IMR-90 (cell line): ENCODE results near the gene PAX2. TPM values are rescaled to one million over a fixed set of nuclear protein-coding genes. Genes with fewer than 3 reads are reported as not detected.

ENCODE experiments used
- ATAC-seq: fragments of 200-7000 bp; cut with Tn5 transposase; 2 replicates; pipeline ENCODE4 v1.9.1; 2020; ENCODE audit warnings: low read depth, mild to moderate bottlenecking, moderate library complexity
- BruUV-seq: library from RNA; stranded (reverse); fragments of 400-500 nt; replicated peaks from 2 replicates; lab custom pipeline; 2021; lab: Mats Ljungman, UMichigan
- CTCF ChIA-PET: fragments of 300-600 bp; formaldehyde crosslinking; extraction: SDS; loops from one replicate; lab custom pipeline; 2021; ENCODE audit warnings: antibody characterized with exemption; lab: Yijun Ruan, JAX
- POLR2A ChIA-PET: fragments of 300-600 bp; sonication (Branson Sonifier 250); formaldehyde crosslinking; loops from one replicate; lab custom pipeline; 2022; ENCODE audit warnings: antibody characterized with exemption; ENCODE audit not compliant: unreplicated experiment; lab: Charles Lee
- DNase-seq: peaks from one replicate; pipeline ENCODE4 v3.0.0; 2013
- H2AFZ ChIP-seq: replicated peaks from 2 replicates; pipeline ENCODE3; 2013; ENCODE audit warnings: low read length, mild to moderate bottlenecking; ENCODE audit not compliant: poor library complexity
- H2AK5ac ChIP-seq: 2 replicates; pipeline ENCODE4 v1.6.1; 2013; ENCODE audit warnings: low read depth, low read length, inconsistent platforms
- H2AK9ac ChIP-seq: replicated peaks from 2 replicates; pipeline ENCODE3; 2013; ENCODE audit warnings: mild to moderate bottlenecking, low read depth, low read length, moderate library complexity; ENCODE audit not compliant: poor library complexity
- H2BK120ac ChIP-seq: 2 replicates; pipeline ENCODE4 v1.6.1; 2013; ENCODE audit warnings: low read depth, low read length, inconsistent platforms
- H2BK15ac ChIP-seq: 3 replicates; pipeline ENCODE4 v1.6.1; 2013; ENCODE audit warnings: low read depth, low read length, inconsistent platforms
- H2BK20ac ChIP-seq: 2 replicates; pipeline ENCODE4 v1.6.1; 2013; ENCODE audit warnings: low read depth, mild to moderate bottlenecking, inconsistent platforms, low read length, moderate library complexity
- H2BK5ac ChIP-seq: 2 replicates; pipeline ENCODE4 v1.6.1; 2013; ENCODE audit warnings: mild to moderate bottlenecking, low read depth, low read length, inconsistent platforms; ENCODE audit not compliant: poor library complexity, severe bottlenecking
- H3K14ac ChIP-seq: replicated peaks from 2 replicates; pipeline ENCODE4 v1.6.1; 2013; ENCODE audit warnings: low read depth, low read length, inconsistent platforms
- H3K18ac ChIP-seq: 2 replicates; pipeline ENCODE4 v1.6.1; 2013; ENCODE audit warnings: low read depth, low read length, control low read depth
- H3K23ac ChIP-seq: 2 replicates; pipeline ENCODE4 v1.6.1; 2013; ENCODE audit warnings: low read depth, low read length, inconsistent platforms
- H3K27ac ChIP-seq: 2 replicates; pipeline ENCODE4 v1.5.1; 2013; ENCODE audit warnings: mild to moderate bottlenecking, control low read depth, low read length; ENCODE audit not compliant: insufficient read depth
- H3K27me3 ChIP-seq: 2 replicates; pipeline ENCODE4 v1.6.1; 2013; ENCODE audit warnings: low read length; ENCODE audit not compliant: control insufficient read depth, insufficient read depth
- H3K36me3 ChIP-seq: 2 replicates; pipeline ENCODE4 v1.6.1; 2013; ENCODE audit warnings: low read length, mixed read lengths; ENCODE audit not compliant: control insufficient read depth, insufficient read depth
- H3K4ac ChIP-seq: 2 replicates; pipeline ENCODE4 v1.6.1; 2013; ENCODE audit warnings: low read depth, low read length, inconsistent platforms
- H3K4me1 ChIP-seq: 2 replicates; pipeline ENCODE4 v1.6.1; 2013; ENCODE audit warnings: low read length, mixed read lengths; ENCODE audit not compliant: control insufficient read depth, insufficient read depth
- H3K4me2 ChIP-seq: 2 replicates; pipeline ENCODE4 v1.6.1; 2013; ENCODE audit warnings: low read depth, mild to moderate bottlenecking, control low read depth, low read length, moderate library complexity
- H3K4me3 ChIP-seq: 2 replicates; pipeline ENCODE4 v1.5.1; 2013; ENCODE audit warnings: low read depth, mild to moderate bottlenecking, control low read depth, low read length, moderate library complexity; ENCODE audit not compliant: insufficient read depth
- H3K56ac ChIP-seq: 2 replicates; pipeline ENCODE4 v1.6.1; 2013; ENCODE audit warnings: low read length, inconsistent platforms; ENCODE audit not compliant: insufficient read depth; ENCODE audit errors: extremely low read depth
- H3K79me1 ChIP-seq, 2 experiments: 2 replicates each; pipeline ENCODE4 v1.6.1; 2013; ENCODE audit warnings: low read length in 2 of 2, inconsistent platforms in 1 of 2, low read depth in 1 of 2
- H3K9ac ChIP-seq: 2 replicates; pipeline ENCODE4 v1.6.1; 2013; ENCODE audit warnings: low read depth, low read length, control low read depth
- H3K9me1 ChIP-seq: 2 replicates; pipeline ENCODE4 v1.6.1; 2013; ENCODE audit warnings: low read length, inconsistent platforms; ENCODE audit not compliant: insufficient read depth
- H3K9me3 ChIP-seq: 2 replicates; pipeline ENCODE4 v1.6.1; 2013; ENCODE audit warnings: low read length; ENCODE audit not compliant: control insufficient read depth, insufficient read depth
- H4K20me1 ChIP-seq: 2 replicates; pipeline ENCODE4 v1.6.1; 2013; ENCODE audit warnings: low read length, inconsistent platforms; ENCODE audit not compliant: insufficient read depth
- H4K5ac ChIP-seq: 2 replicates; pipeline ENCODE4 v1.6.1; 2013; ENCODE audit warnings: mild to moderate bottlenecking, low read depth, low read length, control low read depth
- H4K8ac ChIP-seq, 2 experiments: 2 replicates each; pipeline ENCODE4 v1.6.1; 2013; ENCODE audit warnings: low read depth in 2 of 2, low read length in 2 of 2, control low read depth in 1 of 2, inconsistent platforms in 1 of 2
- H4K91ac ChIP-seq: 2 replicates; pipeline ENCODE4 v1.6.1; 2013; ENCODE audit warnings: low read depth, low read length, inconsistent platforms; ENCODE audit not compliant: insufficient read depth
- BHLHE40 ChIP-seq: fragments of 150-350 bp; IDR thresholded peaks from 2 replicates; pipeline ENCODE4 v1.6.1; 2016; ENCODE audit warnings: mild to moderate bottlenecking, low read depth, low read length
- CEBPB ChIP-seq: IDR thresholded peaks from 2 replicates; pipeline ENCODE4 v1.6.1; 2012; ENCODE audit warnings: low read depth, low read length, improper control_type of control experiment
- CHD1 ChIP-seq: IDR thresholded peaks from 2 replicates; pipeline ENCODE4 v1.6.1; 2012; ENCODE audit warnings: low read depth, low read length, improper control_type of control experiment
- CTCF ChIP-seq: conservative IDR thresholded peaks from 2 replicates; pipeline ENCODE4 v1.5.1; 2012; ENCODE audit warnings: mild to moderate bottlenecking, low read depth, low read length, improper control_type of control experiment
- MAZ ChIP-seq: IDR thresholded peaks from 2 replicates; pipeline ENCODE4 v1.6.1; 2012; ENCODE audit warnings: low read depth, mild to moderate bottlenecking, low read length, improper control_type of control experiment, moderate library complexity, borderline replicate concordance
- MXI1 ChIP-seq: IDR thresholded peaks from 2 replicates; pipeline ENCODE4 v1.6.1; 2012; ENCODE audit warnings: low read depth, mild to moderate bottlenecking, low read length, moderate library complexity, borderline replicate concordance
- NFE2L2 ChIP-seq: fragments of 150-350 bp; IDR thresholded peaks from 2 replicates; pipeline ENCODE4 v1.6.1; 2016; ENCODE audit warnings: low read depth, mild to moderate bottlenecking, low read length
- POLR2A ChIP-seq: IDR thresholded peaks from 2 replicates; pipeline ENCODE4 v1.6.1; 2012; ENCODE audit warnings: mild to moderate bottlenecking, low read depth, low read length
- RCOR1 ChIP-seq: IDR thresholded peaks from 2 replicates; pipeline ENCODE4 v1.6.1; 2012; ENCODE audit warnings: mild to moderate bottlenecking, low read length, improper control_type of control experiment; ENCODE audit not compliant: insufficient replicate concordance
- SMC3 ChIP-seq: fragments of 150-350 bp; IDR thresholded peaks from 2 replicates; pipeline ENCODE4 v1.6.1; 2016; ENCODE audit warnings: low read depth, mild to moderate bottlenecking, antibody characterized with exemption, low read length, moderate library complexity
- USF2 ChIP-seq: fragments of 150-350 bp; IDR thresholded peaks from 2 replicates; pipeline ENCODE4 v1.6.1; 2017; ENCODE audit warnings: mild to moderate bottlenecking, antibody characterized with exemption, low read length, low read depth
- WGBS, 2 experiments: methylation state at CpG; one replicate each; pipeline versions ENCODE4 v1.1.5 to v1.1.7; 2013; ENCODE audit warnings: missing lambda C conversion rate in 2 of 2; ENCODE audit not compliant: insufficient read length in 1 of 2; ENCODE audit errors: extremely low coverage in 2 of 2; 5-methylcytosine and 5-hydroxymethylcytosine counted together
- dilution Hi-C: fragments of 300-500 bp; cut with HindIII; formaldehyde crosslinking; loops from one replicate; pipeline ENCODE4 v1.14.3; 2018; ENCODE audit warnings: low sequenced_read_pairs; ENCODE audit not compliant: unreplicated experiment
- in situ Hi-C: fragments of 300-500 bp; cut with MboI; formaldehyde crosslinking; loops from 3 replicates; pipeline ENCODE4 v1.14.3; 2019; ENCODE audit warnings: low sequenced_read_pairs, inconsistent platforms, mixed read lengths
- intact Hi-C: fragments of 100-400 bp; cut with micrococcal nuclease; formaldehyde crosslinking; loops from 2 replicates; pipeline ENCODE4 v1.10.0; 2022
- polyA plus RNA-seq, 3 experiments: library from polyadenylated mRNA; depleted of rRNA; stranded (reverse); fragments of >200 nt; gene quantifications; 2 replicates each; pipeline ENCODE4 v1.2.3, GENCODE V29; 2012; ENCODE audit warnings: low replicate concordance in 1 of 3
- total RNA-seq: library from RNA; depleted of rRNA; stranded (reverse); fragments of >200 nt; gene quantifications from 2 replicates; pipeline ENCODE4 v1.2.3, GENCODE V29; 2012

PAX2 gene
- total and polyA plus RNA-seq, 2 of the 4 experiments (the other 2 are of a cell fraction), result not detected

GRCh38 chr10:100779329-100779728 is 33.9 kb downstream of the PAX2 start:
- no peak overlapping the region for H2AK5ac ChIP-seq
- H4K91ac ChIP-seq, result no peak overlapping the region
- no peak overlapping the region for H4K8ac ChIP-seq
- no peak for TF ChIP-seq CEBPB
- no peak for TF ChIP-seq CTCF
- TF ChIP-seq BHLHE40, result no peak
- TF ChIP-seq CHD1, result no peak
- no peak for TF ChIP-seq SMC3
- TF ChIP-seq USF2, result no peak
- TF ChIP-seq MXI1, result no peak
- TF ChIP-seq NFE2L2, result no peak
- no peak for TF ChIP-seq POLR2A
- no peak for TF ChIP-seq MAZ
- no peak for TF ChIP-seq RCOR1
- dilution Hi-C loops, result no loop called here
- H3K27ac ChIP-seq, result no peak overlapping the region
- no TSS peak for BruUV-seq
- no peak overlapping the region for H3K14ac ChIP-seq
- H3K4me3 ChIP-seq, result no peak overlapping the region
- H2AK9ac ChIP-seq, result no peak overlapping the region
- POLR2A ChIA-PET, result no interaction called here
- H3K36me3 ChIP-seq, result no peaks in the 10 kb centered on the region
- H2AFZ ChIP-seq, result no peak overlapping the region
- no peaks in the 10 kb centered on the region for H3K4me1 ChIP-seq
- ATAC-seq, result no peak
- H4K5ac ChIP-seq, result no peak overlapping the region
- CTCF ChIA-PET, result interaction anchor here (1.1 kb wide), 1 partner anchor 64 kb away, joined by 3 read pairs; no protein-coding TSS in a partner anchor
- no peaks in the 10 kb centered on the region for H4K20me1 ChIP-seq
- no peak overlapping the region for H3K9ac ChIP-seq
- no peak overlapping the region for H2BK5ac ChIP-seq
- H3K4ac ChIP-seq, result no peak overlapping the region
- H3K4me2 ChIP-seq, result no peak overlapping the region
- H2BK15ac ChIP-seq, result no peak overlapping the region
- H3K23ac ChIP-seq, result no peak overlapping the region
- peaks cover 58% of the 10 kb centered on the region for H3K27me3 ChIP-seq
- no peaks in the 10 kb centered on the region for H3K79me1 ChIP-seq
- H3K18ac ChIP-seq, result no peak overlapping the region
- no peaks in the 10 kb centered on the region for H3K9me1 ChIP-seq
- in situ Hi-C loops, result no loop called here
- no peaks in the 10 kb centered on the region for H3K9me3 ChIP-seq
- DNase-seq, result no peak
- intact Hi-C loops, result no loop called here
- no peak overlapping the region for H2BK120ac ChIP-seq
- H3K56ac ChIP-seq, result no peak overlapping the region
- no CpG with 5 or more reads among the region's 9 CpGs for WGBS, 2 experiments
- no peak overlapping the region for H2BK20ac ChIP-seq
